HG03378 (cell line): Measurements from ENCODE around the gene PTPRM.

ENCODE experiments used
- ATAC-seq: cut with Tn5 transposase; IDR thresholded peaks from one replicate; pipeline ENCODE4 v1.9.1; 2021; ENCODE audit warnings: mild to moderate bottlenecking, moderate library complexity; ENCODE audit not compliant: unreplicated experiment

The PTPRM gene

GRCh38 chr18:7980136-7980535 is 413.0 kb downstream of the PTPRM start:
- ATAC-seq: no peak

- ATAC-seq: no peak
These were observed 413.5 kb downstream of the PTPRM start for GRCh38 chr18:7980656-7981055.

GRCh38 chr18:7982216-7982615 is 415.1 kb downstream of the PTPRM start:
- no peak for ATAC-seq

GRCh38 chr18:7987284-7987976 is 420.3 kb downstream of the PTPRM start:
- no peak for ATAC-seq

- ATAC-seq: no peak
These were observed 423.6 kb downstream of the PTPRM start for GRCh38 chr18:7990670-7991069.

- ATAC-seq: no peak
These were observed 434.7 kb downstream of the PTPRM start for GRCh38 chr18:8001711-8002301.

- no peak for ATAC-seq
These were observed 437.0 kb downstream of the PTPRM start for GRCh38 chr18:8003878-8004675.

GRCh38 chr18:8004792-8005191 is 437.7 kb downstream of the PTPRM start:
- ATAC-seq: no peak

GRCh38 chr18:8005870-8006569 is 438.9 kb downstream of the PTPRM start:
- no peak for ATAC-seq

- ATAC-seq: no peak
These were observed 439.9 kb downstream of the PTPRM start for GRCh38 chr18:8006979-8007378.

- ATAC-seq: no peak
These were observed 440.9 kb downstream of the PTPRM start for GRCh38 chr18:8008033-8008432.

- no peak for ATAC-seq
These were observed 444.2 kb downstream of the PTPRM start for GRCh38 chr18:8011361-8011760.

- no peak for ATAC-seq
These were observed 444.8 kb downstream of the PTPRM start for GRCh38 chr18:8011906-8012305.

GRCh38 chr18:8018701-8019331 is 451.7 kb downstream of the PTPRM start:
- ATAC-seq: no peak

- ATAC-seq: no peak
These were observed 452.5 kb downstream of the PTPRM start for GRCh38 chr18:8019600-8019999.

GRCh38 chr18:8020132-8020846 is 453.2 kb downstream of the PTPRM start:
- no peak for ATAC-seq

GRCh38 chr18:8029061-8029460 is 461.9 kb downstream of the PTPRM start:
- no peak for ATAC-seq

GRCh38 chr18:8029731-8030130 is 462.6 kb downstream of the PTPRM start:
- ATAC-seq: no peak

- ATAC-seq: no peak
These were observed 463.1 kb downstream of the PTPRM start for GRCh38 chr18:8030201-8030600.

- no peak for ATAC-seq
These were observed 464.4 kb downstream of the PTPRM start for GRCh38 chr18:8031496-8031895.
